Measurements from ENCODE around the gene ESRRG.

GRCh38 chr1:216582151-216582550 is 141.1 kb downstream of the ESRRG start:
- TF ChIP-seq POLR2A (IDR thresholded peaks at IDR 0.05) (no peak), CTCF (IDR thresholded peaks at IDR 0.05) (no peak), POLR2AphosphoS5 (IDR thresholded peaks at IDR 0.05) (no peak)
